Measurements from ENCODE around the gene MTA3.
"Not testable (repeated sequence)": the region's sequence is repeated elsewhere in the genome, so short reads cannot be mapped to it uniquely, and the experiment has no call there.

Gene MTA3

GRCh38 chr2:42568401-42569115, at the start of gene MTA3:
Gene MTA3 (plus strand): TSS chr2:42568632. CDS start chr2:42568746, 114 bp downstream.
- peak; percentile 59 for DNase-seq (ENCODE audit: low read depth)

GRCh38 chr2:42519624-42520023, 48.8 kb upstream of the MTA3 start:
- DNase-seq (ENCODE audit: low read depth): no peak

- DNase-seq (ENCODE audit: low read depth): no peak
Measured at GRCh38 chr2:42522035-42522434, 46.4 kb upstream of the MTA3 start.

- DNase-seq (ENCODE audit: low read depth): no peak
Measured at GRCh38 chr2:42523341-42523740, 45.1 kb upstream of the MTA3 start.

- no peak for DNase-seq (ENCODE audit: low read depth)
Measured at GRCh38 chr2:42532397-42532796, 36.0 kb upstream of the MTA3 start.

GRCh38 chr2:42537493-42537892, 30.9 kb upstream of the MTA3 start:
- DNase-seq (ENCODE audit: low read depth): no peak

GRCh38 chr2:42542871-42543270, 25.6 kb upstream of the MTA3 start:
- DNase-seq (ENCODE audit: low read depth): no peak

- no peak for DNase-seq (ENCODE audit: low read depth)
Measured at GRCh38 chr2:42545023-42545721, 23.3 kb upstream of the MTA3 start.

GRCh38 chr2:42545841-42546390, 22.5 kb upstream of the MTA3 start:
- no peak for DNase-seq (ENCODE audit: low read depth)

GRCh38 chr2:42547014-42547413, 21.4 kb upstream of the MTA3 start:
- DNase-seq (ENCODE audit: low read depth): no peak

- DNase-seq (ENCODE audit: low read depth): no peak
Measured at GRCh38 chr2:42547446-42548295, 20.8 kb upstream of the MTA3 start.

GRCh38 chr2:42550870-42551269, 17.6 kb upstream of the MTA3 start:
- no peak for DNase-seq (ENCODE audit: low read depth)

- DNase-seq (ENCODE audit: low read depth): no peak
Measured at GRCh38 chr2:42554392-42554791, 14.0 kb upstream of the MTA3 start.

GRCh38 chr2:42556315-42556890, 12.0 kb upstream of the MTA3 start:
- DNase-seq (ENCODE audit: low read depth): no peak

GRCh38 chr2:42557306-42557705, 11.1 kb upstream of the MTA3 start:
- no peak for DNase-seq (ENCODE audit: low read depth)

GRCh38 chr2:42558827-42559226, 9.6 kb upstream of the MTA3 start:
- DNase-seq (ENCODE audit: low read depth): no peak

GRCh38 chr2:42560133-42560532, 8.3 kb upstream of the MTA3 start:
- DNase-seq (ENCODE audit: low read depth): not testable (repeated sequence)

- no peak for DNase-seq (ENCODE audit: low read depth)
Measured at GRCh38 chr2:42560899-42561298, 7.5 kb upstream of the MTA3 start.

- DNase-seq (ENCODE audit: low read depth): no peak
Measured at GRCh38 chr2:42562474-42563144, 5.8 kb upstream of the MTA3 start.

- DNase-seq (ENCODE audit: low read depth): no peak
Measured at GRCh38 chr2:42566025-42566424, 2.4 kb upstream of the MTA3 start.

- DNase-seq (ENCODE audit: low read depth): no peak
Measured at GRCh38 chr2:42566837-42567321, 1.6 kb upstream of the MTA3 start.

Data from stimulated activated CD4-positive, alpha-beta T cell treated with anti-CD3 and anti-CD28 coated beads, Interleukin-2, amount 100 ng/mL, for 4 hours (primary cell).